Thoracic aorta (tissue), 2 donors: ENCODE results near the gene FAM107A. TPM values are rescaled to one million over a fixed set of nuclear protein-coding genes. Genes with fewer than 3 reads are reported as not detected.

Experiments used
- ATAC-seq: fragments of 150-250 bp; one replicate; pipeline ENCODE4 v1.8.0; 2017; ENCODE audit warnings: low read depth; ENCODE audit not compliant: insufficient number of reproducible peaks, low FRiP score
- DNase-seq: peaks from one replicate; pipeline ENCODE4 v3.0.0-alpha.2; 2020; ENCODE audit warnings: low spot score
- H3K27ac ChIP-seq, 2 donors: fragments of 200-600 bp; sonication (generic); 1 replicate in 1 of 2; 2 replicates in 1 of 2; pipeline ENCODE4 v1.5.1; 2016; ENCODE audit warnings: mild to moderate bottlenecking in 2 of 2, moderate library complexity in 2 of 2
- H3K27me3 ChIP-seq: fragments of 200-600 bp; sonication (generic); replicated peaks from 2 replicates; pipeline ENCODE4 v1.6.0; 2016; ENCODE audit warnings: mild to moderate bottlenecking; ENCODE audit not compliant: insufficient read depth
- H3K36me3 ChIP-seq: fragments of 200-600 bp; sonication (generic); one replicate; pipeline ENCODE4 v1.5.1; 2016
- H3K4me1 ChIP-seq, 2 donors: fragments of 200-600 bp; sonication (generic); 1 replicate in 1 of 2; 2 replicates in 1 of 2; pipeline versions ENCODE4 v1.5.1 to v1.6.0; 2016; ENCODE audit warnings: low read depth in 2 of 2, mild to moderate bottlenecking in 1 of 2; ENCODE audit not compliant: control insufficient read depth in 1 of 2
- H3K4me3 ChIP-seq: fragments of 200-600 bp; sonication (generic); 2 replicates; pipeline ENCODE4 v1.5.1; 2016; ENCODE audit warnings: mild to moderate bottlenecking
- H3K9me3 ChIP-seq: fragments of 200-600 bp; sonication (generic); 2 replicates; pipeline ENCODE4 v1.5.1; 2016
- total RNA-seq, 2 donors: library from RNA; depleted of rRNA; stranded (reverse); fragments of >200 nt; gene quantifications; one replicate each; pipeline versions ENCODE4 v1.1.0 to v1.2.3, GENCODE V29; 2016
- TF ChIP-seq, protein P1 (sequence below): fragments of 200-600 bp; sonication (generic); IDR thresholded peaks from one replicate; pipeline ENCODE4 v1.5.1; 2019; ENCODE audit warnings: antibody characterized with exemption

FAM107A gene
- total RNA-seq, 2 donors from 2014 or later: 25.3 to 63.6 TPM

DNA sequence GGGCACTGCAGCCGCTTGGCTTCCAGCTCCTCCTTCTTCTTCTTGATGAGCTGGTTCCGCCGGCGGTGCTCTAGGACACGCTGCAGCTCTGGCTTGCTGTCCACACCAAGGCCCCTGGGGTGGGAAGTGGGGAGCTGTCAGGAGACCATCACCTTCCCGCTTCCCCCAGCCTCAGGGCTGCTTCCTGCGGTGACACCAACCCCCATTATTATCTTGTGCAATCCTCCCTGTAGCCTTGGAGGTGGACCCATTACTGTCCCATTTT lies 10.0 kb downstream of the FAM107A start:
- DNase-seq (no peak), ATAC-seq (no peak)
- Histone ChIP-seq H3K36me3 (no peaks in the 10 kb centered on the region), H3K27me3 (no peaks in the 10 kb centered on the region), H3K4me1 (no peaks in the 10 kb centered on the region), H3K4me3 (no peak overlapping the region), H3K27ac (no peak overlapping the region), H3K9me3 (no peaks in the 10 kb centered on the region)
- TF ChIP-seq, protein P1, sequence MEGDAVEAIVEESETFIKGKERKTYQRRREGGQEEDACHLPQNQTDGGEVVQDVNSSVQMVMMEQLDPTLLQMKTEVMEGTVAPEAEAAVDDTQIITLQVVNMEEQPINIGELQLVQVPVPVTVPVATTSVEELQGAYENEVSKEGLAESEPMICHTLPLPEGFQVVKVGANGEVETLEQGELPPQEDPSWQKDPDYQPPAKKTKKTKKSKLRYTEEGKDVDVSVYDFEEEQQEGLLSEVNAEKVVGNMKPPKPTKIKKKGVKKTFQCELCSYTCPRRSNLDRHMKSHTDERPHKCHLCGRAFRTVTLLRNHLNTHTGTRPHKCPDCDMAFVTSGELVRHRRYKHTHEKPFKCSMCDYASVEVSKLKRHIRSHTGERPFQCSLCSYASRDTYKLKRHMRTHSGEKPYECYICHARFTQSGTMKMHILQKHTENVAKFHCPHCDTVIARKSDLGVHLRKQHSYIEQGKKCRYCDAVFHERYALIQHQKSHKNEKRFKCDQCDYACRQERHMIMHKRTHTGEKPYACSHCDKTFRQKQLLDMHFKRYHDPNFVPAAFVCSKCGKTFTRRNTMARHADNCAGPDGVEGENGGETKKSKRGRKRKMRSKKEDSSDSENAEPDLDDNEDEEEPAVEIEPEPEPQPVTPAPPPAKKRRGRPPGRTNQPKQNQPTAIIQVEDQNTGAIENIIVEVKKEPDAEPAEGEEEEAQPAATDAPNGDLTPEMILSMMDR: no peak

DNA sequence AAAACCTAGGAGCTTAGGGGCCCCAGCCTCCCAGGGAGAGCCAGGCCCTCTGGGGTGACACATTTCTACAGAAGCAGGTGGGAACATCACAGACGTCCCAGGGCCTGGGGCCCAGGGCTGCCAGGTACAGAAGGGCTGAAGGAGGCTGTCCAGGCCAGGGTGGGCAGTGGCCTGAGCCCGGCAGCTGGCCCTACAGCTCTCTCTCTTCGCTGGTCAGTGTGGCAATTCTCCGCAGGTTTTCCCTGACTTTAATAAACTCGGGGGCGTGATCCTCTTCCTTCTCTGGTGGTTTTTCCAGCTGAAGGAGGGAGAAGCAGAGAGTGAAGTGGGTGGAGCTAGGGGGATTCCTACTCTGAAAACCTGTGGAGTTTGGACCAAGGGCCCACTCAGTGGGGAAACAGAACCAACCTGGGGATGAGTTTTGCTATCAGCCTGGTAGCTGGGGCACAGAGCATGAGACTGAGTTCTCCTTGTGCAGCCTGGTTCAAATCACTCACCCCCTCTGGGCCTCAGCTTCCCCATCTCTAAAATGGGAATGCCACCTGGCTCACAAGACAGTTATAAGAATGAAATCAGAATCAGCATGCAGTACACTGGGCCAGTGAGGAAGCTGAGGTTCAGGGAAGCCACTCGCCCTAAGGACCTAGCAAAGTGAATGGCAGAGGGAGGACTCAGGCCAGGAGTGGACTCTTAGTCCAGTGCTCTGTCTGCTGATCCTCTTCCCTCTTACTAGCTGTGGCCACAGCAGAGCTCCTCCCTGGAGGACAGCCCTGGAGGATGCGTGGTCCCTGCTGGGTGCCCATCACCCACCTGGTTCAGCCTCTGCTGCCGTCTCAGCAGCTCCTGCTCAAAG lies 10.6 kb downstream of the FAM107A start:
- H3K27ac ChIP-seq: no peak overlapping the region
- ATAC-seq (no peak), DNase-seq (no peak)
- TF ChIP-seq, protein P1: no peak
- H3K4me1 ChIP-seq: no peaks in the 10 kb centered on the region
- no peaks in the 10 kb centered on the region for H3K27me3 ChIP-seq
- H3K36me3 ChIP-seq: no peaks in the 10 kb centered on the region
- no peaks in the 10 kb centered on the region for H3K9me3 ChIP-seq
- H3K4me3 ChIP-seq: no peak overlapping the region

DNA sequence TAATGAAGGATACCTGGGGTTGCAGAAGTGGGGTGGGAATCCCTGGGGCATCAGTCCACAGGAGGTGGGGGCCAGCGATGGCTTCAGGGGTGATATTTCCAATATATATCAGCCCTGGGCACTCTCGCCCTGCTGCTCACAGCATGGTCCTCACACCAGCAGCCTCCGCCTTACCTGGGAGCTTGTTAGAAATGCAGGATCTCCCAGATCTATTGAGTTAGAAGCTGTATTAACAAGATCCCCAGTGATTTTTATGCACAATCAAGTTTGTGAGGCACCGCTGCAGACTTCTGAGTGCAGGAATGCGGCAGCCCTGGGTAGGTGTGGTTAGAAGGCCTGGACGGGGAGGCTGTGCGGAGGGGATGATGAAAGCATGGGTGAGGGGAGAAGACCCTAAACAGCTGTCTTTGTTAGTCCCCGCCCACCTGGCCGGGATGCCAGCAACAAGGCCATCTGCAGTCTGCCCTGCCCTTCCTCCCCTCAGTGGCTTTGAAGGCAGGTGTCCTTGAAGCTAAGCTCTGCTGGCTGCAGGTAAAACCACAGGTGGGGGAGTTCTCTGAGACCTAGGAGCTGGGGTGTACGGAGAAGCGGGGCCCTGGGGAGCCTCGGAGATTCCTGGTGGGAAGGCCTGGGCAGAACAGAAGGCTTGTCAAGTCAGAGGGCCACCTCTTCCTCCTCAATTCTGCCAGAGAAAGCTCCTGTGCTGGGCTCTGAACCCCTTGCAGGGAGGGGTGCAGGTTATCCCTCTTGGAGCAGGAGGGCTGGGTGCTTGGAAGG lies 11.4 kb downstream of the FAM107A start:
- no peaks in the 10 kb centered on the region for H3K9me3 ChIP-seq
- no peak overlapping the region for H3K4me3 ChIP-seq
- TF ChIP-seq, protein P1: no peak
- DNase-seq (no peak), ATAC-seq (no peak)
- H3K27me3 ChIP-seq: no peaks in the 10 kb centered on the region
- H3K27ac ChIP-seq: no peak overlapping the region
- no peaks in the 10 kb centered on the region for H3K36me3 ChIP-seq
- H3K4me1 ChIP-seq: no peaks in the 10 kb centered on the region

DNA sequence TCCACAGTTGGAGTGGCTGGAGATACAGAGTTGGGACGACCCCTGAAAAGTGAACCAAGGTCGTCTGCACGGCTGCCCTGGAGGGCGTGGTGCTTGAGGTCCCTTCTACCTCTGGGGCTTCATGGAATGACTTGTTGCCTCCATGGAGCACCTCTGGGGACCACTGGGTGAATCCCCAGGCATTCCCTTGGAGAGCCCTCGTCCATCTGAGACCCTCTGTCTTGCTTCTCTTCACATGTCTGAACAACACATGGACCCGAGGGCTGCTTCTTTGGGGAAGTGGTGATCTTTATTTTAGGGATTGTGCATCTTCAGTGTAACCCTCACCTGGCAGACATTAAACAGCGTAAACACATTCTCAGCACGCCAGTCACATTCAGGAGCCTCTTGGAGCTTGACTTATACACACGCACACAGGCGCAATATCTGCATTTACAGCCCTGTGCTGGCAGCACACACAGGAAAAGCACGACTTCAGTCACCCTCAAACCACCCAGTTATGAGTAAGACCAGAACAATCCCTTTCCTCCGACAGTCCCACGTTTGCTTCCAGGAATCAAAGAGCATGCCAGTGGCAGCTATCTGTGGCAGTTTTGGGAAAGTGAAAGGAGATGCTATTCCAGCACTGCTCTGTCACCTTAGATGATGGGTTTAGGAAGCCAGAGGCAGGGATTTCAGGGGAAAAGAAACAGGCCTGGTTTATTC lies 12.6 kb downstream of the FAM107A start:
- H3K9me3 ChIP-seq: no peaks in the 10 kb centered on the region
- H3K4me3 ChIP-seq: no peak overlapping the region
- TF ChIP-seq, protein P1: no peak
- no peak for DNase-seq
- H3K27ac ChIP-seq: no peak overlapping the region
- ATAC-seq: no peak
- H3K36me3 ChIP-seq: no peaks in the 10 kb centered on the region
- H3K4me1 ChIP-seq: no peaks in the 10 kb centered on the region
- no peaks in the 10 kb centered on the region for H3K27me3 ChIP-seq

DNA sequence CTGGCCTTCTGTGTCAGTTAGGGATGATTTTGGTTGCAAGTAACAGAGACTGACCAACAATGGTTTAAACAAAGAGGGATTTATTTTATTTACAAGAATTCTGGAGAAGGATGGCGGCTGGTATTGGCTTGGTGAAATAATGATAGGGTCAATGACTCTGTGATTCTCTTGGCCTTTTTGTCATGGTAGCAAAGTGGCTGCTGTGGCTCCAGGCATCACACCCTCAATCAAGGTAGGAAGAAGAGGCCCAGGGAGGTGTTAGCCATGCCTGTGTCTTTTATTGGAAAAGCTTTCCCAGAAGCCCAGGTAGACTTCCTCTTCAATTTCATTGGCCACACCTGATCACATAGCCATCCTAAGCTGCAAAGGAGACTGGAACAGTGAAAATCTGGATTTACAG lies 13.1 kb downstream of the FAM107A start:
- Histone ChIP-seq H3K4me3 (no peak overlapping the region), H3K36me3 (no peaks in the 10 kb centered on the region), H3K27me3 (no peaks in the 10 kb centered on the region), H3K4me1 (no peaks in the 10 kb centered on the region), H3K9me3 (no peaks in the 10 kb centered on the region), H3K27ac (no peak overlapping the region)
- no peak for DNase-seq
- ATAC-seq: no peak
- TF ChIP-seq, protein P1: no peak
